GM12878 (cell line): Measurements from ENCODE around the gene KRT78. TPM values are rescaled to one million over a fixed set of nuclear protein-coding genes. Genes with fewer than 3 reads are reported as not detected.

ENCODE experiments used
- ATAC-seq: fragments of 200-7000 bp; cut with Tn5 transposase; 3 replicates; pipeline ENCODE4 v1.9.1; 2020; ENCODE audit warnings: mild to moderate bottlenecking, moderate library complexity
- BruUV-seq: library from RNA; stranded (reverse); fragments of 400-500 nt; replicated peaks from 2 replicates; lab custom pipeline; 2021; lab: Mats Ljungman, UMichigan
- CTCF ChIA-PET: fragments of 300-600 bp; sonication (Branson Sonifier 250); formaldehyde crosslinking; extraction: SDS; loops from one replicate; lab custom pipeline; 2021; ENCODE audit warnings: inconsistent platforms; lab: Yijun Ruan, JAX
- POLR2A ChIA-PET: fragments of 350-600 bp; formaldehyde crosslinking; extraction: SDS; loops from one replicate; lab custom pipeline; 2021; ENCODE audit warnings: inconsistent platforms; lab: Charles Lee
- RAD21 ChIA-PET: fragments of 300-600 bp; sonication (Branson Sonifier 250); formaldehyde crosslinking; loops from one replicate; lab custom pipeline; 2023; ENCODE audit warnings: antibody characterized with exemption; ENCODE audit not compliant: unreplicated experiment; lab: Charles Lee
- SMC1A ChIA-PET: fragments of 300-600 bp; sonication (Branson Sonifier 250); formaldehyde crosslinking; loops from one replicate; lab custom pipeline; 2023; ENCODE audit not compliant: unreplicated experiment, uncharacterized antibody; lab: Charles Lee
- DNase-seq: peaks from one replicate; pipeline ENCODE4 v3.0.0-alpha.2; 2011; ENCODE audit warnings: low read depth, low spot score
- FAIRE-seq: peaks from 3 replicates; lab custom pipeline; 2011; peaks lifted over from hg19 to GRCh38; lab: Jason Lieb, UNC
- H2AFZ ChIP-seq: 2 replicates; pipeline ENCODE4 v1.6.0; 2011; ENCODE audit warnings: low read depth, low read length, control low read depth; ENCODE audit not compliant: control insufficient read depth
- H3K27ac ChIP-seq: 2 replicates; pipeline ENCODE4 v1.5.1; 2011; ENCODE audit warnings: control low read depth; ENCODE audit not compliant: control insufficient read depth, insufficient read depth
- H3K27me3 ChIP-seq, 2 experiments: replicated peaks in 1 of 2; 2 replicates each; pipeline versions ENCODE4 v1.6.0 to v1.6.1; 2011; ENCODE audit warnings: low read length in 1 of 2; ENCODE audit not compliant: control insufficient read depth in 2 of 2, insufficient read depth in 2 of 2
- H3K36me3 ChIP-seq, 2 experiments: 2 replicates each; pipeline ENCODE4 v1.5.1; 2011; ENCODE audit warnings: low read length in 1 of 2; ENCODE audit not compliant: control insufficient read depth in 2 of 2, insufficient read depth in 2 of 2
- H3K4me1 ChIP-seq: 2 replicates; pipeline ENCODE4 v1.6.1; 2011; ENCODE audit warnings: mild to moderate bottlenecking, low read length, moderate library complexity, mixed read lengths; ENCODE audit not compliant: control insufficient read depth, insufficient read depth
- H3K4me2 ChIP-seq: 2 replicates; pipeline ENCODE4 v1.6.0; 2011; ENCODE audit warnings: control low read depth; ENCODE audit not compliant: control insufficient read depth, insufficient read depth
- H3K4me3 ChIP-seq: fragments of 200-600 bp; sonication (generic); 2 replicates; pipeline ENCODE4 v1.5.1; 2016
- H3K79me2 ChIP-seq: 2 replicates; pipeline ENCODE4 v1.6.0; 2011; ENCODE audit warnings: low read length; ENCODE audit not compliant: control insufficient read depth, insufficient read depth
- H3K9ac ChIP-seq: 2 replicates; pipeline ENCODE4 v1.8.0; 2011; ENCODE audit warnings: low read length, control low read depth, mixed read lengths; ENCODE audit not compliant: control insufficient read depth, insufficient read depth
- H3K9me3 ChIP-seq: replicated peaks from 3 replicates; pipeline ENCODE4 v1.5.1; 2011; ENCODE audit warnings: mild to moderate bottlenecking, low read length; ENCODE audit not compliant: control insufficient read depth, insufficient read depth
- H4K20me1 ChIP-seq: 2 replicates; pipeline ENCODE4 v1.6.0; 2011; ENCODE audit not compliant: control insufficient read depth, insufficient read depth
- BCL11A ChIP-seq: IDR thresholded peaks from 2 replicates; pipeline ENCODE4 v1.6.1; 2011; ENCODE audit warnings: low read depth, low read length
- EP300 ChIP-seq, 2 experiments: fragments of 150-350 bp in 1 of 2; IDR thresholded peaks; 2 replicates each; pipeline ENCODE4 v1.6.1; 2011 to 2012; ENCODE audit warnings: low read depth in 2 of 2, low read length in 2 of 2, borderline replicate concordance in 1 of 2, improper control_type of control experiment in 1 of 2, inconsistent platforms in 1 of 2; ENCODE audit not compliant: control insufficient read depth in 1 of 2
- KDM1A ChIP-seq: fragments of 200-600 bp; sonication (generic); IDR thresholded peaks from 2 replicates; pipeline ENCODE4 v1.6.1; 2016; ENCODE audit warnings: borderline replicate concordance
- NR2C2 ChIP-seq: IDR thresholded peaks from 2 replicates; pipeline ENCODE4 v1.6.1; 2011; ENCODE audit warnings: borderline replicate concordance, low read depth; ENCODE audit not compliant: control insufficient read depth, insufficient read length
- RUNX3 ChIP-seq: IDR thresholded peaks from 2 replicates; pipeline ENCODE4 v1.6.1; 2012; ENCODE audit warnings: low read length, inconsistent platforms
- STAT3 ChIP-seq: IDR thresholded peaks from 2 replicates; pipeline ENCODE4 v1.6.1; 2011; ENCODE audit warnings: low read depth, low read length, improper control_type of control experiment
- ZNF207 ChIP-seq: fragments of 450-650 bp; IDR thresholded peaks from 2 replicates; pipeline ENCODE4 v1.6.1; 2014; ENCODE audit warnings: antibody characterized with exemption, mild to moderate bottlenecking, borderline replicate concordance
- ZZZ3 ChIP-seq: IDR thresholded peaks from 2 replicates; pipeline ENCODE4 v1.6.1; 2011; ENCODE audit warnings: low read depth; ENCODE audit not compliant: control insufficient read depth, insufficient read length
- WGBS: methylation state at CpG from one replicate; pipeline ENCODE4 v1.1.6; 2016; ENCODE audit warnings: low lambda C conversion rate; ENCODE audit not compliant: insufficient replicate concordance, insufficient coverage; ENCODE audit errors: missing lambda C conversion rate; 5-methylcytosine and 5-hydroxymethylcytosine counted together
- in situ Hi-C: fragments of 300-500 bp; cut with MboI; formaldehyde crosslinking; loops from 9 replicates; pipeline ENCODE4 v1.14.3; 2018; ENCODE audit warnings: mixed read lengths
- intact Hi-C: fragments of 100-400 bp; cut with micrococcal nuclease; formaldehyde crosslinking; loops from one replicate; pipeline ENCODE4 v1.14.2; 2022; ENCODE audit not compliant: unreplicated experiment
- polyA plus RNA-seq, 11 experiments: library from polyadenylated mRNA; depleted of rRNA in 4 of 11; unstranded in 6 of 11; stranded (reverse) in 5 of 11; fragments of >200 nt; fragmentation: Nextera tagmentation in 4 of 11; fragmentation: Illumina TruSeq in 1 of 11; extraction: Ambion mirVana in 4 of 11; extraction: Trizol in 1 of 11; gene quantifications; 1 replicate in 1 of 11; 2 replicates in 10 of 11; pipeline versions ENCODE4 v1.2.1 to v1.2.3, GENCODE V29; 2011 to 2016; ENCODE audit warnings: inconsistent platforms in 2 of 11, missing spikeins in 2 of 11, low read depth in 1 of 11
- total RNA-seq, 4 experiments: library from RNA; depleted of rRNA in 3 of 4; stranded (reverse); fragments of >200 nt in 3 of 4; fragmentation: Illumina TruSeq in 1 of 4; extraction: Trizol in 1 of 4; gene quantifications; 2 replicates each; pipeline versions ENCODE4 v1.2.1 to v1.2.3, GENCODE V29; 2013 to 2021
- TF ChIP-seq, protein P1 (sequence below): fragments of 150-350 bp; IDR thresholded peaks from 2 replicates; pipeline ENCODE4 v1.6.1; 2016; ENCODE audit warnings: low read depth, low read length

KRT78 gene
- total and polyA plus RNA-seq, 10 of the 15 experiments (the other 5 are each of a cell fraction or from before 2014, with no cell fraction given): 0.07 TPM; not detected in 9

DNA sequence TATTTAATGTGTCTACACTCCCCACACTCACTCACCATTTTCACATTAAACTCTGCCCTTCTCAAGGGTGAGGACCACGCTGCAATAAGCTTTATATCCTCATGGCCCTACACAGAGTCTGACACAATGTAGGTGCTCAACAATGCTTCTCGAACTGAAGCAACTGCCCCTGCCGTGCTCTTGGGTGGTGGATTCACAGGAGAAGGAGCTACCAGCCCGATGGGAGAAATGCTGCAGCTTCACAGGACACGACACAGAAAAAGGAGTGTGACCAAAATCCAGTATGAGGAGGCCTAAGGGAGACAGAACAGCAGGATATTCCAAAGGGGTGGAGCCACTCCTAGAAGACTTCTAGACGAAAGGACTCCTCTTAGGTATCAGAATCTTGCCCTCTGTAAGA, 46.4 kb downstream of the KRT78 start:
- in situ Hi-C loops: no loop called here
- 0% methylated on average over 6 of the region's 6 CpGs for WGBS
- Histone ChIP-seq H3K4me1 (no peaks in the 10 kb centered on the region), H3K9me3 (no peaks in the 10 kb centered on the region), H3K27ac (no peak overlapping the region), H4K20me1 (no peaks in the 10 kb centered on the region), H3K27me3 (peaks cover 0 to 2% of the 10 kb centered on the region in 2 experiments; a peak in 1 of 4 replicates), H3K79me2 (no peaks in the 10 kb centered on the region)
- SMC1A ChIA-PET: no interaction called here
- no peak for ATAC-seq
- TF ChIP-seq NR2C2: no peak
- TF ChIP-seq, protein P1, sequence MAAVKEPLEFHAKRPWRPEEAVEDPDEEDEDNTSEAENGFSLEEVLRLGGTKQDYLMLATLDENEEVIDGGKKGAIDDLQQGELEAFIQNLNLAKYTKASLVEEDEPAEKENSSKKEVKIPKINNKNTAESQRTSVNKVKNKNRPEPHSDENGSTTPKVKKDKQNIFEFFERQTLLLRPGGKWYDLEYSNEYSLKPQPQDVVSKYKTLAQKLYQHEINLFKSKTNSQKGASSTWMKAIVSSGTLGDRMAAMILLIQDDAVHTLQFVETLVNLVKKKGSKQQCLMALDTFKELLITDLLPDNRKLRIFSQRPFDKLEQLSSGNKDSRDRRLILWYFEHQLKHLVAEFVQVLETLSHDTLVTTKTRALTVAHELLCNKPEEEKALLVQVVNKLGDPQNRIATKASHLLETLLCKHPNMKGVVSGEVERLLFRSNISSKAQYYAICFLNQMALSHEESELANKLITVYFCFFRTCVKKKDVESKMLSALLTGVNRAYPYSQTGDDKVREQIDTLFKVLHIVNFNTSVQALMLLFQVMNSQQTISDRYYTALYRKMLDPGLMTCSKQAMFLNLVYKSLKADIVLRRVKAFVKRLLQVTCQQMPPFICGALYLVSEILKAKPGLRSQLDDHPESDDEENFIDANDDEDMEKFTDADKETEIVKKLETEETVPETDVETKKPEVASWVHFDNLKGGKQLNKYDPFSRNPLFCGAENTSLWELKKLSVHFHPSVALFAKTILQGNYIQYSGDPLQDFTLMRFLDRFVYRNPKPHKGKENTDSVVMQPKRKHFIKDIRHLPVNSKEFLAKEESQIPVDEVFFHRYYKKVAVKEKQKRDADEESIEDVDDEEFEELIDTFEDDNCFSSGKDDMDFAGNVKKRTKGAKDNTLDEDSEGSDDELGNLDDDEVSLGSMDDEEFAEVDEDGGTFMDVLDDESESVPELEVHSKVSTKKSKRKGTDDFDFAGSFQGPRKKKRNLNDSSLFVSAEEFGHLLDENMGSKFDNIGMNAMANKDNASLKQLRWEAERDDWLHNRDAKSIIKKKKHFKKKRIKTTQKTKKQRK: no peak
- TF ChIP-seq ZNF207: no peak
- TF ChIP-seq STAT3: no peak
- no peak for TF ChIP-seq KDM1A
- no peak for TF ChIP-seq EP300 (IDR thresholded peaks at IDR 0.05; ENCODE audit: borderline replicate concordance in 1 of 2, control insufficient read depth in 1 of 2, low read depth in 2 of 2, low read length in 2 of 2)
- no peak for TF ChIP-seq BCL11A
- no peak for TF ChIP-seq RUNX3
- TF ChIP-seq ZZZ3: no peak
- TF ChIP-seq, all 136 proteins: peak for 0
- DNase-seq (no peak), FAIRE-seq (no peak)
- Histone ChIP-seq H3K4me2 (no peak overlapping the region), H2AFZ (no peak overlapping the region), H3K4me3 (no peak overlapping the region), H3K36me3 (no peaks in the 10 kb centered on the region), H3K9ac (no peak overlapping the region)
- RAD21 ChIA-PET: no interaction called here
- CTCF ChIA-PET: interaction anchor here (0.8 kb wide), 1 partner anchor 68 kb away, joined by 3 read pairs; no protein-coding TSS in a partner anchor
- intact Hi-C loops: no loop called here
- no TSS peak for BruUV-seq
- POLR2A ChIA-PET: no interaction called here
